DOHH2 (cell line): ENCODE data around the gene TOB1.

Experiments used
- CTCF ChIP-seq: fragments of 200-600 bp; sonication (generic); IDR thresholded peaks from one replicate; pipeline ENCODE4 v1.5.1; 2014; ENCODE audit warnings: antibody characterized with exemption, mild to moderate bottlenecking, low read depth, low read length; ENCODE audit not compliant: poor library complexity, severe bottlenecking
- EZH2phosphoT487 ChIP-seq: fragments of 200-600 bp; sonication (generic); IDR thresholded peaks from 2 replicates; pipeline ENCODE4 v1.6.1; 2017; ENCODE audit warnings: borderline replicate concordance, mild to moderate bottlenecking, antibody characterized with exemption, low read length, moderate library complexity, mixed read lengths

- no peak for TF ChIP-seq CTCF
- no peak for TF ChIP-seq EZH2phosphoT487
Observed at GRCh38 chr17:50861334-50861676, 4.8 kb downstream of the TOB1 start.
